H1 (cell line): ENCODE results near the gene PPP1R3E. TPM values are rescaled to one million over a fixed set of nuclear protein-coding genes. Genes with fewer than 3 reads are reported as not detected.

Source experiments
- BACH1 ChIP-seq: IDR thresholded peaks from 2 replicates; pipeline ENCODE4 v1.6.1; 2012; ENCODE audit warnings: low read length, improper control_type of control experiment
- CBX5 ChIP-seq: fragments of 300-800, 300-1000 bp; sonication (generic); IDR thresholded peaks from 2 replicates; pipeline ENCODE4 v1.7.1; 2016; ENCODE audit warnings: antibody characterized with exemption, low read length, low read depth
- CEBPB ChIP-seq: IDR thresholded peaks from 2 replicates; pipeline ENCODE4 v1.6.1; 2012; ENCODE audit warnings: low read depth, low read length
- POU5F1 ChIP-seq: IDR thresholded peaks from 2 replicates; pipeline ENCODE4 v1.6.1; 2011; ENCODE audit warnings: low read depth, mild to moderate bottlenecking, low read length, moderate library complexity
- SAP30 ChIP-seq: fragments of 300-600 bp; sonication (generic); IDR thresholded peaks from 2 replicates; pipeline ENCODE4 v1.7.1; 2012; ENCODE audit warnings: low read length, moderate library complexity, mild to moderate bottlenecking, inconsistent platforms; ENCODE audit not compliant: insufficient read depth, insufficient replicate concordance
- SP1 ChIP-seq: IDR thresholded peaks from 2 replicates; pipeline ENCODE4 v1.6.1; 2011; ENCODE audit warnings: low read depth, low read length
- SP2 ChIP-seq: IDR thresholded peaks from 2 replicates; pipeline ENCODE4 v1.6.1; 2012; ENCODE audit warnings: mild to moderate bottlenecking, low read length, inconsistent platforms
- polyA plus RNA-seq, 7 experiments: library from polyadenylated mRNA; depleted of rRNA in 3 of 7; stranded (reverse) in 5 of 7; unstranded in 2 of 7; fragments of >200 nt in 5 of 7; fragments of 200-250 nt in 2 of 7; gene quantifications; 1 replicate in 5 of 7; 2 replicates in 1 of 7; 4 replicates in 1 of 7; pipeline versions ENCODE4 v1.2.1 to v1.2.3, GENCODE V29; 2011 to 2013; ENCODE audit warnings: missing spikeins in 2 of 7, mixed read lengths in 2 of 7
- total RNA-seq: library from RNA; stranded (reverse); fragmentation: NEBNext Ultra II Directional; extraction: Animal tissue kit (Norgen Biotek cat#: 25700); gene quantifications from 2 replicates; pipeline ENCODE4 v1.2.1, GENCODE V29; 2021
- TF ChIP-seq, protein P1 (sequence below): fragments of 300-600 bp; sonication (generic); IDR thresholded peaks from 2 replicates; pipeline ENCODE4 v1.7.1; 2012; ENCODE audit warnings: low read length, moderate library complexity, mild to moderate bottlenecking, inconsistent platforms; ENCODE audit not compliant: insufficient replicate concordance

The PPP1R3E gene
- total and polyA plus RNA-seq, 2 of the 8 experiments (the other 6 are each of a cell fraction or from before 2014, with no cell fraction given): 4.4 to 4.7 TPM

DNA sequence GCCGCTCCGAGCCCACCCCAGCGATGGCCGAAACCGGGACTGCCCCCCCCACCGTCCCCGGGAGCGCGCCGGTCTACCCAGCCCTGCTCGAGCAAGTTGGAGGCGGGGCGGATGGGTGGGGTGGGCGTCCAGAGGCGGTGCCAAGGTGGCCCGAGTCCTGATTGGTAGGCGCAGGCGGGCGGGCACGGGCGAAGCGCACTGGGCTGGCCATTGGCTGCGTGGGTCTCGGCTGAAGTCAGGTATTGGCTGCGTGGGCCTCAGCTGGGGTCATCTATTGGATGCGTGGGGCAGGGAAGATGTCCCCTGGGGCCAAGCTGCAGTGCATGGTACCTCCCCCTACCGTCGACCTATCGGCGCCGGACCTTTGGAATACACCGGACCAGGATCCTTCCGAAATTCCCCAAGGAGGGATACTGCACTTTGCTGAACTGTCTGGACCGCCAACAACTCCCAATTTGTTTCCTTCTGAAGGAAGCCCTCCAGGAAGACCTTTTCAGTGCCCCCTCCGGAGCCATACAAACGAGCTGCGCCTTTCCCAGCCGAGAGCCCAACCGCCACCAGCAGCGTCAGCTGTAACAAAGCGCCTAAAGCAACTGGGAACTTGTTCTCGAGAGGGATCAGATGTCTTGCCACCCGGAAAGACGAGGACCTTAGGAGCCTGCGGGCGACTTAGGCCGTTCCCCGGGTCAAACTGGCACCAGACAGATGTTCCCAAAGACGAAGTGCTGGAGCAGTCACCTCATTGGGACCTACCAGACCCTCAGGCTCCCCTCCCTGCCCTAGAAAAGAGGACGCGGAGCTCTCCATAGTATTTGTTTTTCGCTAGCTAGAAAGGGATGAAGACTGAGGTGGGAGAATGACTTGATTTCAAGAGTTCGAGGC is 16.4 kb downstream of the PPP1R3E start, which contains the start of gene HOMEZ (continued):
- TF ChIP-seq, protein P1, sequence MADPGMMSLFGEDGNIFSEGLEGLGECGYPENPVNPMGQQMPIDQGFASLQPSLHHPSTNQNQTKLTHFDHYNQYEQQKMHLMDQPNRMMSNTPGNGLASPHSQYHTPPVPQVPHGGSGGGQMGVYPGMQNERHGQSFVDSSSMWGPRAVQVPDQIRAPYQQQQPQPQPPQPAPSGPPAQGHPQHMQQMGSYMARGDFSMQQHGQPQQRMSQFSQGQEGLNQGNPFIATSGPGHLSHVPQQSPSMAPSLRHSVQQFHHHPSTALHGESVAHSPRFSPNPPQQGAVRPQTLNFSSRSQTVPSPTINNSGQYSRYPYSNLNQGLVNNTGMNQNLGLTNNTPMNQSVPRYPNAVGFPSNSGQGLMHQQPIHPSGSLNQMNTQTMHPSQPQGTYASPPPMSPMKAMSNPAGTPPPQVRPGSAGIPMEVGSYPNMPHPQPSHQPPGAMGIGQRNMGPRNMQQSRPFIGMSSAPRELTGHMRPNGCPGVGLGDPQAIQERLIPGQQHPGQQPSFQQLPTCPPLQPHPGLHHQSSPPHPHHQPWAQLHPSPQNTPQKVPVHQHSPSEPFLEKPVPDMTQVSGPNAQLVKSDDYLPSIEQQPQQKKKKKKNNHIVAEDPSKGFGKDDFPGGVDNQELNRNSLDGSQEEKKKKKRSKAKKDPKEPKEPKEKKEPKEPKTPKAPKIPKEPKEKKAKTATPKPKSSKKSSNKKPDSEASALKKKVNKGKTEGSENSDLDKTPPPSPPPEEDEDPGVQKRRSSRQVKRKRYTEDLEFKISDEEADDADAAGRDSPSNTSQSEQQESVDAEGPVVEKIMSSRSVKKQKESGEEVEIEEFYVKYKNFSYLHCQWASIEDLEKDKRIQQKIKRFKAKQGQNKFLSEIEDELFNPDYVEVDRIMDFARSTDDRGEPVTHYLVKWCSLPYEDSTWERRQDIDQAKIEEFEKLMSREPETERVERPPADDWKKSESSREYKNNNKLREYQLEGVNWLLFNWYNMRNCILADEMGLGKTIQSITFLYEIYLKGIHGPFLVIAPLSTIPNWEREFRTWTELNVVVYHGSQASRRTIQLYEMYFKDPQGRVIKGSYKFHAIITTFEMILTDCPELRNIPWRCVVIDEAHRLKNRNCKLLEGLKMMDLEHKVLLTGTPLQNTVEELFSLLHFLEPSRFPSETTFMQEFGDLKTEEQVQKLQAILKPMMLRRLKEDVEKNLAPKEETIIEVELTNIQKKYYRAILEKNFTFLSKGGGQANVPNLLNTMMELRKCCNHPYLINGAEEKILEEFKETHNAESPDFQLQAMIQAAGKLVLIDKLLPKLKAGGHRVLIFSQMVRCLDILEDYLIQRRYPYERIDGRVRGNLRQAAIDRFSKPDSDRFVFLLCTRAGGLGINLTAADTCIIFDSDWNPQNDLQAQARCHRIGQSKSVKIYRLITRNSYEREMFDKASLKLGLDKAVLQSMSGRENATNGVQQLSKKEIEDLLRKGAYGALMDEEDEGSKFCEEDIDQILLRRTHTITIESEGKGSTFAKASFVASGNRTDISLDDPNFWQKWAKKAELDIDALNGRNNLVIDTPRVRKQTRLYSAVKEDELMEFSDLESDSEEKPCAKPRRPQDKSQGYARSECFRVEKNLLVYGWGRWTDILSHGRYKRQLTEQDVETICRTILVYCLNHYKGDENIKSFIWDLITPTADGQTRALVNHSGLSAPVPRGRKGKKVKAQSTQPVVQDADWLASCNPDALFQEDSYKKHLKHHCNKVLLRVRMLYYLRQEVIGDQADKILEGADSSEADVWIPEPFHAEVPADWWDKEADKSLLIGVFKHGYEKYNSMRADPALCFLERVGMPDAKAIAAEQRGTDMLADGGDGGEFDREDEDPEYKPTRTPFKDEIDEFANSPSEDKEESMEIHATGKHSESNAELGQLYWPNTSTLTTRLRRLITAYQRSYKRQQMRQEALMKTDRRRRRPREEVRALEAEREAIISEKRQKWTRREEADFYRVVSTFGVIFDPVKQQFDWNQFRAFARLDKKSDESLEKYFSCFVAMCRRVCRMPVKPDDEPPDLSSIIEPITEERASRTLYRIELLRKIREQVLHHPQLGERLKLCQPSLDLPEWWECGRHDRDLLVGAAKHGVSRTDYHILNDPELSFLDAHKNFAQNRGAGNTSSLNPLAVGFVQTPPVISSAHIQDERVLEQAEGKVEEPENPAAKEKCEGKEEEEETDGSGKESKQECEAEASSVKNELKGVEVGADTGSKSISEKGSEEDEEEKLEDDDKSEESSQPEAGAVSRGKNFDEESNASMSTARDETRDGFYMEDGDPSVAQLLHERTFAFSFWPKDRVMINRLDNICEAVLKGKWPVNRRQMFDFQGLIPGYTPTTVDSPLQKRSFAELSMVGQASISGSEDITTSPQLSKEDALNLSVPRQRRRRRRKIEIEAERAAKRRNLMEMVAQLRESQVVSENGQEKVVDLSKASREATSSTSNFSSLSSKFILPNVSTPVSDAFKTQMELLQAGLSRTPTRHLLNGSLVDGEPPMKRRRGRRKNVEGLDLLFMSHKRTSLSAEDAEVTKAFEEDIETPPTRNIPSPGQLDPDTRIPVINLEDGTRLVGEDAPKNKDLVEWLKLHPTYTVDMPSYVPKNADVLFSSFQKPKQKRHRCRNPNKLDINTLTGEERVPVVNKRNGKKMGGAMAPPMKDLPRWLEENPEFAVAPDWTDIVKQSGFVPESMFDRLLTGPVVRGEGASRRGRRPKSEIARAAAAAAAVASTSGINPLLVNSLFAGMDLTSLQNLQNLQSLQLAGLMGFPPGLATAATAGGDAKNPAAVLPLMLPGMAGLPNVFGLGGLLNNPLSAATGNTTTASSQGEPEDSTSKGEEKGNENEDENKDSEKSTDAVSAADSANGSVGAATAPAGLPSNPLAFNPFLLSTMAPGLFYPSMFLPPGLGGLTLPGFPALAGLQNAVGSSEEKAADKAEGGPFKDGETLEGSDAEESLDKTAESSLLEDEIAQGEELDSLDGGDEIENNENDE: no peak
- TF ChIP-seq CBX5 (no peak), SP2 (peak; percentile 44; the same call in 1 of the 2 replicates), CEBPB (no peak), POU5F1 (no peak), SP1 (peak; percentile 94), SAP30 (no peak), BACH1 (peak; percentile 88)
